Left renal cortex interstitium (tissue), 4 donors: ENCODE measurements around the gene LBP. TPM values are rescaled to one million over a fixed set of nuclear protein-coding genes. Genes with fewer than 3 reads are reported as not detected.
"Not testable (repeated sequence)": the region's sequence is repeated elsewhere in the genome, so short reads cannot be mapped to it uniquely, and the experiment has no call there.

ENCODE experiments used
- DNase-seq, 4 donors: peaks; one replicate each; pipeline ENCODE4 v3.0.0-alpha.2; 2013; ENCODE audit warnings: low read depth in 4 of 4, low spot score in 2 of 4, missing footprints in 1 of 4
- polyA plus RNA-seq, 4 donors: library from polyadenylated mRNA; unstranded; fragments of 120-200 nt; gene quantifications; one replicate each; pipeline ENCODE4 v1.2.1, GENCODE V29; 2013; ENCODE audit not compliant: insufficient read length in 4 of 4

The LBP gene, protein sequence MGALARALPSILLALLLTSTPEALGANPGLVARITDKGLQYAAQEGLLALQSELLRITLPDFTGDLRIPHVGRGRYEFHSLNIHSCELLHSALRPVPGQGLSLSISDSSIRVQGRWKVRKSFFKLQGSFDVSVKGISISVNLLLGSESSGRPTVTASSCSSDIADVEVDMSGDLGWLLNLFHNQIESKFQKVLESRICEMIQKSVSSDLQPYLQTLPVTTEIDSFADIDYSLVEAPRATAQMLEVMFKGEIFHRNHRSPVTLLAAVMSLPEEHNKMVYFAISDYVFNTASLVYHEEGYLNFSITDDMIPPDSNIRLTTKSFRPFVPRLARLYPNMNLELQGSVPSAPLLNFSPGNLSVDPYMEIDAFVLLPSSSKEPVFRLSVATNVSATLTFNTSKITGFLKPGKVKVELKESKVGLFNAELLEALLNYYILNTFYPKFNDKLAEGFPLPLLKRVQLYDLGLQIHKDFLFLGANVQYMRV
- under 1 TPM in 1 of 4 donors, not detected in 3; 0.23 TPM for polyA plus RNA-seq

DNA sequence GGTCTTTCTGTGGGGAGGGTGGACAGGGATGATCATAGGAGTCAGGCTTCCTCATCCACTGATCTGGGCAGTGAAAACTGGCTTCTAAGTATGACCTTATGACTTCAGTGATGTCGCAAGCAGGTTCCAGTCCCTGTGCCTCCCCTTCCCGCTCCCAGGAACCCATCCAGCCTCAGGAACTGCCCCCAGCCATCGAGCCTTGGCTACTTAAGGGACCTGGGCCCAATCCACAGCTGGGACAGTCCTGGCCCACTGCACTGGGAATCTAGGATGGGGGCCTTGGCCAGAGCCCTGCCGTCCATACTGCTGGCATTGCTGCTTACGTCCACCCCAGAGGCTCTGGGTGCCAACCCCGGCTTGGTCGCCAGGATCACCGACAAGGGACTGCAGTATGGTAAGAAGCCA is at the start of gene LBP:
LBP (plus strand) TSS at position 236 of the 405 bp plus-strand sequence; CDS start at position 271, 35 bp downstream.
- no peak for DNase-seq

DNA sequence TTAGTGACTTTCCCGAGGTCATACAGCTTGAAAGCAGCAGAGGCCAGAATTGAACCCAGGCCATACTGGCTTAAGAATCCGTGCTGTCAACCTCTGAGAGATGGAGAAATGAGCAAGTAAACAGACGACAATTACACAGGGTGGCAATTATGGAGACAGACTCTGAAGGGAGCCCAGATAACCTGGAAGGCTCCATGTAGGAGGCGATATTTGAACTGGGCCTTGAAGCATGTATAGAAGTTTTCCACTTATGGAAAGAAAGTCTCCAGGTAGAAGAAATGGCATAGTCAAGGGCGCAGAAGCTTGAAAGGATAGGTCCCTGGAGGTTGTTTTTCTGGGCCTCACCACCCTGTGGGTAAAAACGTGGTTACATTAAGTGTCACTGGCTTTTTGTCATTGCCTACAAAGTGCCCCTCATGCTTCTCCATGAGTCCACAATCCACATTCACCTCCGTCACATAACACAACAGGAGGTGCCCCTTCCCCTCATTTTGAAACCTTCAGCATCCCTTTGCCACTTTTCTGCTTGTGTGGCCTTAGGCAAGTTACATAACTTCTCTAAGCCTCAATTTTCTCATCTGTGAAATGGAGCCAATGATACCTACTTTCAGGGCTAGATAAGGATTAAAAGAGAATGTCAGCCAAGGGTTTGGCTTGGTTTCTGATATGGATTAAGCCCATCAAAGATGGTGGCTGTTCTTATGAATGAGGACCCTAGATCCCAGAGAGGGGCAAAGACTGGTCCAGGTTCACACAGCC is 48.2 kb upstream of the LBP start:
- no peak for DNase-seq

DNA sequence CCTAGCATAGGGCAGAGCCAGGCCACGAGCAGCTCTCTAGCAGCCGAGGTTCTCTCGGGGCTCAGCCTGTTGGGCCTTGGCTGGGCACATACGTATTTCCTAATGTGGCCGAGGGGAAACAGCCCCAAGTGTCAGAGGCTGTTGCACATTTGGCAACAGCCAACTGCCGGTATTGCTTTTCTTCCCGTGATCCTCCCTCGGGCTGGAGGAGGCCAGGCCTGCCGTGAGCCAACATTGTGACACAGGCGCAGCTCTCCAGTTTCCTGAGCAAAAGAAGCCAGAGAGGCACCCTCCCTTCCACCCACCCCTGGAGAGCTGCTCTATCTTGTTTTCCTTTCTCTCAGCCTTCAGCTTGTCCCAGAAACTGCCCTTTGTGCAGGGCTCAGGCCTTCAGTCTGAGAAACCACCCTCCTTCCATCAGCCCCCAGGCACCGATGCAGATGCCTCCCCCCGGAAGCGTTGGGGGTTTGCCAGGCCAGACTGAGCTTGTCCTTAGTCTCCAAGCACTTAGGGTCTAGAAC is 47.5 kb upstream of the LBP start:
- DNase-seq: no peak

DNA sequence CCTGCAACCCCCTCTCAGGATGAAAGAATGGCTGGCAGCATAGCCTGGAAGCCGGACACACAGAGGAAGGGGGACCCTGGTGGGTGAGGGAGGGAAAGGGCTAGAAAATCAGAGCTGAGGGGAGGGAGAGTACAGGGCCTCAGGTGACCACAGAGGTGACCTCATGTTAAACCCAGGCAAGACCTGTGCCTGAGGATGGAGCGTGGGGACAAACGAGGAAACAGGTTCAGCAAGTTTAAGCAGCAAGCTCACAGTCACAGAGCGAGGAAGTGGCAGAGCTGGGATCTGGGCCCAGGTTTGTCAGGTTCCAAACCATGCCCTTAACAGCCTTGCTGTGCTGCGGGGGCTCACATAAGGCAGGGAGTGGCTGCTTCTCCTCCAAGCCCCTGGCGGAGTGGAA is 46.3 kb upstream of the LBP start:
- no peak for DNase-seq

DNA sequence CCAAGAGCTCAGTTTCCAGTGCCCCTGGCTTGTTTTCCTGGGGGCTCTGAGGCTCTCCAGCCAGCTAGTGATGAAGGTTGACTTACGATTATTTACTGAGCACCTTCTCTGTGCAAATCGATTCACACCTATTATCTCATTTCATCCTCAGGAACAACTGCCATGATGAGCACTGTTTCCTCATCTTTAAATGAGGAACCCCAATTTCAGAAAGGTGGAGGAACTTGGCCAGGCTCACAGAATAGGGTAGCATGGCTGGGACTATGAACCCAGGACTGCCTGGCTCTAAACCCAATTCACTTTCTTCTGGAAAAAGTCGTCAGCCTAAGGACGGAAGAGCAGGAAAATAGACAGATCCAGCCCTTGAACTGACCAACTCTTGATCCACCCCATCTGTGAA is 45.8 kb upstream of the LBP start:
- DNase-seq: no peak

DNA sequence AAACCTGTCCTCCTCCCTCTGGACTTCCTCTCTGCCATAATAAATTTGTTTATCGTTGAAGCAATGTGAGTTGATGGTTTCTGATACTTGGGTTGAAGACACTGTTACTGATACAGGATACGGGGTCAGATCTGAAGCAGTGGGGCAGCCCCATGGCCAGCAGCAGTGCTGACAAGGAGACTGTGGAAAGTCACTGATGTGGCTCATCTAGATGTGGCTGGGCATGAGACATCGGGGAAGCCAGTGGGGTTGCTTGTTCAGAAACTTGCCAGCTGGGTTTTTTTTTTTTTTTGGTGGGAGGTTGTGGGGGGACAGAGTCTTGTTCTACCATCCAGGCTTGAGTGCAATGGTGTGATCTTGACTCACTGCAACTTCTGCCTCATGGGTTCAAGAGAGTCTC is 45.0 kb upstream of the LBP start:
- DNase-seq: no peak

DNA sequence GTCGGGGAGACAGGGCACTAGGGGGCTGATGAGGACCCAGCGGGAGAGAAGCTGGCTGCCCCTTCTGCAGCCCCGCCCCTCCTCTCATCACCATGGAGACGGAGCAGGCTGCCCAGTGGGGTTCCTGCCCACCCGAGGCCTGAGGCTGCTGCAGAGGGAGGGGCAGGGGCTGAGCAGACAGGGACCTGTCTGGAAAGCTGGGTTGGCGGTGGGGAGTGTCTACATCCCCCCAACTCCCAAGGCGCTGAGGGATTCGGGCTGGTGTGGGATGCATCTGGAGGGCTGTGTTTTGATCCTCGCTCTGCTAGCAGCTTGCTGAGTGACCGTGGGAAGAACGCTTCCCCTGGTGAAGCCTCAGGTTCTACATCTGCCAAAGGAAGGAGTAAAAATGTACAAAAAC is 43.5 kb upstream of the LBP start:
- DNase-seq: no peak

DNA sequence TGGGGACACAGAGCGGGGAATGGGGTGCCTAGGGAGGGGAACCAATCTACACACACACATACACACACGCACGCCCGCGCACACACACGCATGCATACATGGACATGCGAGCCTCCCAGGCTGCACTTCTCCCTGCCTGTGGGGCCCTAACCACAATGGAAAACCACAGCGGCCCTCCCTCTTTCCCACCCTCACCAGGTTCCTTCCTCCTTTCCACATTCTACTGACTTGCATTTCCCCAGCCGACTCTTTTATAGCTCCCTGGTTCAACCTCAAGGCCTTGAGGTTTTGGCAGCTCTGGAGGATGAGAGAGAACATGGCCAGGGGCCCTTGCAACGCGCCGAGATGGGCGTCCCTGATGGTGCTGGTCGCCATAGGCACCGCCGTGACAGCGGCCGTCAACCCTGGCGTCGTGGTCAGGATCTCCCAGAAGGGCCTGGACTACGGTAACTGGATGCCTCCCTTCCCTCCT is 42.3 kb upstream of the LBP start, which contains the start of gene BPI:
BPI (plus strand) TSS at position 249 of the 472 bp plus-strand sequence; CDS start at position 317, 68 bp downstream.
- no peak for DNase-seq

DNA sequence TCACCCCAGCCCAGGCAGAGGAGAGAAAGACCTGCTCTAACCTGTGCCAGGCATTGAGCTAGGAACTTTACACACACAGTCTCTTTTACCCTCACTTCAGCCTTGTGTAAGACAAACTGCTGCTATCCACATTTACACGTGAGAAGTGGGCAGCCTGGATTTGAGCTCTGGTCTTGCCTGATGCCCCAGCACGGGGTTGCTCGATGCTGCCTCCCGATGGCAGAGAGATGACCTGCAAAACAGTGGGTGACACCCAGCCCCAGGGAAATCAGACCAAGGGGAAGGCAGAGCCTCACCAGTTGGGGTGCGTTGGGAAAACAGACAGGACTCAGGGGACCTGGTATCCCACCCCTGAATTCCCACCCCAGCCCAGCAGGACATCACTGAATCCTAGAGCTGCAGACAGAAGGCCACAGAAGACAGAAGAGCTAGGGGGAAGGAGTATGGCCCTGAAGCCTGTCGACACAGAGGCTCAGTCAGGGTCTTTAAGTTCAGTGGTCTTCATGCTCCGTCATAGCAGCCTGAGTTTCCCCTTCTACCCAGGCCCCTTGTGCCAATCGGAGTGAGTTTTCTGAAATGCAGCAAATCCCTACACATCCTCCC is 41.3 kb upstream of the LBP start:
- no peak for DNase-seq

DNA sequence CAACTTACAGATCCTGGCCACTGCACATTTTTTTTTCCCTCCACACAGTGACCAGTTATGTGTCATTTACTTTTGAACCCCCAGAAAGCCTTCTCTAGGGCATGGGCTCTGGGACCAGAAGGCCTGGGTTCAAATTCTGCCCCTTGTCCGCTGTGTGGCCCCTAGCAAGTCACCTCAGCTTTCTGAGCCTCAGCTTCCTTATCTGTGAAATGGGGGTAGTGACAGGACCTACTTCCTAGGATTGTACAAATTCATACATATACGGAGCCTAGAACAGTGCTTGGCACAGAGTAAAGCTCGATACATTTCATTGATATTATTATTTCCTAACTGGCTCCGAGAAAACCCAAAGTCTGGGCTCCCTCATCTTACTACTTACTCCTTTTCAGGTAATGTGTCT is 40.7 kb upstream of the LBP start:
- no peak for DNase-seq

DNA sequence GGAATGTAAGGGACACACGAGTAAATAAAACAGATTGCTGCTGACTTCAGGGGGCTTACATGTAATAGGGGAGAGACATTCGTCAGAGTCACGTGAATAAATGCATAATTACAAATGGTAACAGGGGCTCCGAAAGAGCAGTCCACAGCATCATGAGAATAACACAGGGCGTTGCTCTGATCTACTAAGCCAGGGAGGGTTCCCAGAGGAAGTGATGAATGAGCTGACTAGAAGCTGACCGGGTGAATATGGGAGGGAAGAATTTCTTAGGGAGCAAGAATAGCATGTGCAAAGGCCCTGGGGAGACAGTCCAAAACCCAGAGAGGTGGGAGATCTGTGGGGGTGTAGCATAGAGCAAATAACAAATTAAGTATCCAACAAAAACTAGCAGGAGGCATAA is 39.9 kb upstream of the LBP start:
- no peak for DNase-seq

DNA sequence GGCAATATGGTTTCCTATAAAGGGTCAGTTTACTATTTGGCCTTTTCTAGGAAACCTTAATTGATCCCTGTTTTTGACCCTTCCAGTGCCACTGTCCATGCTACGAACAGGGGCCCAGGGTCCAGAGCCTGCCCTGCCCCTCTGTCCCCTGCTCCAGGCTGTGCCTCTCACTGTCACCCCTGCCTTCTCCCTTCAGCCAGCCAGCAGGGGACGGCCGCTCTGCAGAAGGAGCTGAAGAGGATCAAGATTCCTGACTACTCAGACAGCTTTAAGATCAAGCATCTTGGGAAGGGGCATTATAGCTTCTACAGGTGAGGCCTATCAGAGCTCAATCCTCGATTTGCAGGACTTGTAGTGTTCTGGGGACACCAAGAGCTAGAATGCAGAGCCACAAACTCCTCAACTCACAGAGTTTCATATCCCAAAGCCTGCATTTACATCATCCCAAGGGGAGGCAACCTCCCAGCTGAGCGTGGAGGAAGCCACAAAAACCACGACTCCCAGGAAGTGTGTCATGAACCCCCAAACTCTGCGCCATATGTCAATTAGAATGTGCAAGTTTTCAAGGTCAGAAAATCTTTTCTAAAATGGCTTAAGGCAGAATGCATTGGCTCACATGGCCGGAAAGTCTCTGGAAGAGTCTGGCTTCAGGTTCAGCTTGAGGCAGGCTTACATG is 38.8 kb upstream of the LBP start:
- DNase-seq: no peak

DNA sequence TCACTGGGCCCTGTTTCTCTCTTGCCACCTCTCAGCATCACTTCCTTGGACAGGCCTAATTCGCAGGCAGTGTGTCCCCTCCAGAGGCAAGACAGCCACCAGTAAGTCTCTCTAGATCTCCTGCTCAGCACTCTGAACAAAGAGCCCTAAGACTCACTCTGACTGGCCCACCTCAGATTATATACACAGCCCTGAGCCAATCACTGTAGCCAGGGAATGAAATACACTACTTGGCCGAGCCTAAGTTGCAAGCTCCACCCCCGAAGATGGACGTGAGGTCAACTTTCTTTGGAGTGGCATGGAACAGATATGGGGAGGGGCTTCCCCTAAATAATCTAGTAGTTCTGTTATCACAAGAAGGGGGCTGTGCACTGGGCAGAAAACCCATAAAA is 38.2 kb upstream of the LBP start:
- no peak for DNase-seq

DNA sequence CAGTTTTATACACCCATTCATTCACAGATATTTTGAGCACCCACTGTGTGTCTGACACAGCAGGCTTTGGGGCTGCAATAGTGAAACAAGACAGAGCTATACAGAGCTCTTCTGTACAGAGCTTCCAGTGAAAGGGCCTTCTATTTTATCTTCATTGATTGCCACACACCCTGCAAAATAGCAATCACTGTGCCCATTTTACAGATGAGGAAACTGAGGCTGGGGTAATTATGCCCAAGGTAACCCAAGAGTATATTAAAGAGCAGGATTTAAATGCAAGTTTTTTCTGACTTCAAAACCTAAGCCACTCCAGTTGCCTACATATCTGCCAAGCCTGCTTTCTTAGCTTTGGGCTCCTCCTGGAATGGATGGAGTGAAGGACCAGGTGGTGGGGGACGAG is 37.8 kb upstream of the LBP start:
- no peak for DNase-seq

DNA sequence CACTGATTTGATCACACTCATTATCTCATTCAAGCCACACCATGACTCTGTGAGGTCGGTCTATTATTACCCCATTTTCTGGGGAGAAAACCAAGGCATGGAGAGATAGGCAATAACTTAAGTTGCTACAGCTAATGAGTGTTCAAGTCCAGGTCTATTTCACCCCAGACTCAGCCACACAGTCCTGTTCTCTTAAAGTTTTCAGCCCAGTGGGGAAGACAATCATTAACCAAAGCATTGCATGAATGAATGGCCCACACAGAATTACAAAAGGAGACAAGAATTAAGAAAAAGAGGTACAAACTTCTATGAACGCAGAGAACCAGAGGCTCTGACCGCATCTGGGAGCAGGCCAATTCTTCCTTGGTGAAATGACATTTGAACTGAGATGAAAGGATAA is 35.2 kb upstream of the LBP start:
- DNase-seq: no peak

DNA sequence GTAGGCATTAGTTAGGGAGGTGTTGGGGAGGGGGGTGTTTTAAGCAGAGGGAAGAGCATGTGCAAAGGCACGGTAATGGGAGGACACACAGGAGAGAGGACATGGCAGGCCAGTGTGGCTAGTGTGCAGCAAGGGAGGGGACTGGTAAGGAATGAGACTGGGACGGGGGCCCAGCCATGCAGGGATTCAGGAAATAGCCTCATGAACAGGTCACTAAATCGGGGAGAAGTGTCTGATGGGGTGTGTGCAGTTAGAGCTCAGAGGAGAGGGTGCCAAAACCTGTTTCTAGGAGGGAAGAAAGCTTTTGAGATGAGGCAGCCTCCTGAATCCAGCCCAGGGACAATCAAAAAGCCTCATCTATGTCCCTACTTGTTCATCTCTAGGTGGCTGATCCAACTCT is 34.8 kb upstream of the LBP start:
- DNase-seq: no peak

DNA sequence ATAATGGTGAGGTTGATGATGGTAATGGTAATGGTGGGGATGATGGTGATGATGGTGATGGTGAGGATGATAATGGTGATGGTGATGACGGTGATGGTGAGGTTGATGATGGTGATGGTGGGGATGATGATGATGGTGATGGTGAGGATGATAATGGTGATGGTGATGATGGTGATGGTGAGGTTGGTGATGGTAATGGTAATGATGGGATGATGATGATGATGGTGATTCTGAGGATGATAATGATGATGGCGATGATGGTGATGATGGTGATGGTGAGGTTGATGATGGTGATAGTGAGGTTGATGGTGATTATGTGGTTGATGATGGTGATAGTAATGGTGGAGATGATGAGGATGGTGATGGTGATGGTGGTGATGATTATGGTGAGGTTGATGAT is 32.6 kb upstream of the LBP start:
- no peak for DNase-seq

DNA sequence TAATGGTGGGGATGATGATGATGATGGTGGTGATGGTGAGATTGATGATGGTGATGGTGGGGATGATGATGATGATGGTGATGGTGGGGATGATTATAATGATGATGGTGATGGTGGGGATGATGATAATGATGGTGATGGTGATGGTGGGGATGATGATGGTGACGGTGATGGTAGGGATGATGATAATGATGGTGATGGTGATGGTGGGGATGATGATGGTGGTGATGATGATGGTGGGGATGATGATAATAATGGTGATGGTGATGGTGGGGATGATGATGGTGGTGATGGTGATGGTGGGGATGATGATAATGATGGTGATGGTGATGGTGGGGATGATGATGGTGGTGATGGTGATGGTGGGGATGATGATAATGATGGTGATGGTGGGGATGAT is 31.9 kb upstream of the LBP start:
- not testable (repeated sequence) for DNase-seq

DNA sequence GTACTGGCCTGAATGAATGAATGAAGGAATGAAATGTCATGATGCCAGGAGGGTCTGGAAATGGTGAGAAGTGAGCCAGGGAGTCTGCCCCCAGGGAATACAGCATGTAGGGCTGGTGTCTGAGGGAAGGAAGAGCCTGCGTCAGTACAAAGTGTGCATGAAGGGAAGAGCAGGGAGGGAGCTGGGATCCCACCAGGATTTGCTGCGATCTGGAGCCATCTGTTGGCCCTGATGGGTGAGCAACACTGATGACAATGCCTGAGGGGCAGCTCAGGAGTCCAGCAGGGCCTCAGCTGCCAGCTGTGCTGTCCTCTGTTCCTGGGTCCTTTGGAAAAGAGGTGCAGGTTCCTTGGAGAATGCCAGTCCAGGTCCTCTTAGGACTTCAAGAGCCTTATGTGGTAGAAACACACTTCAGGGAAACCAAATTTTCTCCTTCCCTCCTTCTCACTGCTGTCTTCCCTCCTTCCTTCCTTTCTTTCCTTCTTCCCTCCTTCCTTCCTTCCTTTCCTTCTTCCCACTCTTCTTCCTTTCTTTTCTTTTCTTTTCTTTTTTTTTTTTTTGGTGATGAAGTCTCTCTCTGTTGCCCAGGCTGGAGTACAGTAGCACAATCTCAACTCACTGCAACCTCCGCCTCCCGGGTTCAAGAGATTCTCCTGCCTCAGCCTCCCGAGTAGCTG is 30.9 kb upstream of the LBP start:
- DNase-seq: no peak

DNA sequence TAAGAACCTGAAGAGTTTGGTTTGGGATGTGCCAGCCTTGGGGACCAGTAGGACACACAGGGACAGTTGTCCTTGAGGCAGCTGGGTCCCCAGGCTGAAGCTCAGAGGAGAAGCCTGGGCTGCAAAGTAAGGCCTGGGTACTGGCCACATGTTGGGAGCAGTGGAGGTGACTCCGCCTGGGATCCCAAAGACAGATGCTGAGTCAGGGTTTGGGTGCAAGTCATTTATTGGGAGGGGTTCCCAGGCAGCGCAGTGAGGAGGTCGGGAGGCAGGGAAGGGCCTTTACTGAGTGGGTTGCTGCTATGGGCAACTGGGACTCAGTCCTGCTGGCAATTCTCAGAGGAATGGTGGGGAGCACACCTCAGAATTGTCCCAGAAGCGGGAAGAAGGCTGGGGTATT is 29.9 kb upstream of the LBP start:
- DNase-seq: no peak
